Hematopoietic multipotent progenitor cell treated with erythropoietin and hydrocortisone succinate and interleukin-3 and kit ligand, for 6 days (in vitro differentiated cells): ENCODE measurements around the gene SEZ6L.

Experiments used
- DNase-seq: peaks from one replicate; pipeline ENCODE4 v3.0.0-alpha.2; 2015

The SEZ6L gene

DNA sequence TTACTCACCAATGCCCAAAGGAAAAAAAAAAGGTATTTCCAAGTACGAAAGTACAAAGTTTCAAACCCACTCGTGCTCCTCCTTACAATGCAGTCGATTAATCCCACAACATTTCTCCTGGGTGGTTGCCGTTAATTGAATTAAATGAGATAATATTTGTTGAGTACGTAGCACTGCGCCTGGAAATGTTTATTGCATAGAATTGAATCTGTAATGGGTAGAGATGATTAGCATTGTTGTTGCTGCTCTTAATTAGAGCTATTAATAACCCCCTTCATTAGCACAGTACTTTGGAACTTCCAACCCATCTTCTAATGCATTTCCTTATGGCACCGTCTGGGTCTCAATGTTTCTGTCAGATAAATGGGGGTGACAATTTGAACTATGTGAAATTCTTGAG, 77.3 kb downstream of the SEZ6L start:
- no peak for DNase-seq

DNA sequence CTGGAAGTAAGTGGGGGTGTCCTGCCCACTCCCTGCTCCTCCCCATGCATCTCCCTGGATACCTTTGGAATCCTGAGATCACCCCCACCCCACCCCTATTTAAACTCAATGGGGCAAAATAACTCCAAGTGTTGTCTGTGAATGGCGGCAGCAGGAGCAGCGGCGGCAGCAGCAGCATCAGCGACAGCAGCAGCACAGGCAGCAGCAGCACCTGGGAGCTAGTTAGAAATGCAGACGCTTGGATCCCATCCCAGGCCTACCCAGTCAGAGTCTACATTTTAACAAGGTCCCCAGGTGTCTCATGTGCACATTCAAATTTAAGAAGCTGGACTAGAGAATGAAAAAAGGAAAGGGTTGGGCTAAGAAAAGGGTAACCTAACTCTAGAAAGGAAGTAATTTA, 82.6 kb downstream of the SEZ6L start:
- DNase-seq: no peak

DNA sequence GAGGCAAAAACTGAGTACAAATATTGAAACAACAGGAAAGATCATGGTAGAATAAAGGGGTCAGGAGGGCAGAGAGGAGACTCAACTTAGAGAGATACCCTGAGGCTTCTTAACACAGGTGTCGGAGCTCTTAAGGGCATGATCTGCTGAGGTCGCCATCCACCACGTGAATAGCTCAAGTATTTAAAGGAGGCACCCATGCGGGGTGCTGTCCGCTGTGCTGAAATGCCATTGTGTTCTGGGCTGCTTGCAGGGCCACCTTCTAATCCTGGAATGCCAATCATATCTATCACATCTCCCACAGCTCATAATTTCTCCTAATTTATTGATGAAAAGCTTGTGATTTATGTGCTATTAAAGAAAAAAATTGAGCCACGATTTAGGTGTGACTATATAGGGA, 90.2 kb downstream of the SEZ6L start:
- DNase-seq: peak; percentile 53

DNA sequence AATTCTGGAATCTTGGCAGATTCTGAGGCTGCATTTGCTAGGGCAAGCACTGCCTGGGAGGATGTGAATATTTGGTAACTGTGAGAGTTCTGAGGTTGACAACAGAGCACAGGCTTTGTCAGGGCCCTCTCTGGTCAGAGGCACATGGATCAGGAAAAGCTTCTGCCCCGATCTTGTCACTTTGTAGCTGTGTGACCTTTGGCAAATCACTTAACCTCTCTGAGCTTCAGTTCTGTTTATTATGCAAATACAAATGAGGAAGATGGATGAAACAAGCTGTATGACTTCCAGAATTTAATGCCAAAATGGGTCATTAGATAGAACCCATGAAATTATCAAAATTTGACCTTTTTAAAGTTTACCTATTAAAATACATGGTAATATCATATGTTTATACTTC, 94.9 kb downstream of the SEZ6L start:
- DNase-seq: no peak

DNA sequence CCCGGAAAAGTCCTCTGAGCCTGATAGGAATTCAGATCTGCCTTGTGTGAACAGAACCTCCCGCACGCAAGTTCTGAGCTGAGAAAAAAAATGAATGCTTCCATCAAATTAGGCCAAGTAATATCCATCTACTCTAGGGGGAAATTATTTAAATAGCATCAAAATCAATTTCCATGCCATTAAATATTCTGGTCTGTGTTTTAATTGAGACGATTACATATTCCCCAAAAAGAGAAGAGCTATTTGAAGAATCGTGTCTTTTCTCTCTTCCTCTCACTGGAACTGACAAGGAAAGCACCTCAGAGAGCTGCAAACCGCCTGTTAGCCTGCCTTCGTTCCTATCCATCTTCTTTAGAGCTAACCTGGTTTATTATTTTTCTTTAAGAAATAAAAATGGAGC, 96.0 kb downstream of the SEZ6L start:
- no peak for DNase-seq

DNA sequence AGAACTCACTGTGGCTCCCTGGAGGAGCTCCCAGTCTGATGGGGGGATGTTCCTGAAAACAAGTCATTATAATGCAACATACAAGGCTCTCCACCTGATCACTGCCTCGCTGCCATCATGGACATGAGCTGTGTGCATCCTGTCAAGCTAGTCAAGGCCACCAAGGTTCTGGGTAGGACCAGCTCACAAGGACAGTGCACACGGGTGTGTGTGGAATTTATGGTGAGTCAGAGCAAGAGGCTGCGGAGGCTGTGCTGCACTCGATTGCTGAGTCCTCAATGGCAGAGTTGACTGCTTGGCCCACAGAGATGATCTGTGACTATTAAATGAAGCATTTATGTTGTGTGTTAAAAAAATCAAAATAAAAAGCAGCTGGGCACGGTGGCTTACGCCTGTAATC, 96.6 kb downstream of the SEZ6L start:
- no peak for DNase-seq

DNA sequence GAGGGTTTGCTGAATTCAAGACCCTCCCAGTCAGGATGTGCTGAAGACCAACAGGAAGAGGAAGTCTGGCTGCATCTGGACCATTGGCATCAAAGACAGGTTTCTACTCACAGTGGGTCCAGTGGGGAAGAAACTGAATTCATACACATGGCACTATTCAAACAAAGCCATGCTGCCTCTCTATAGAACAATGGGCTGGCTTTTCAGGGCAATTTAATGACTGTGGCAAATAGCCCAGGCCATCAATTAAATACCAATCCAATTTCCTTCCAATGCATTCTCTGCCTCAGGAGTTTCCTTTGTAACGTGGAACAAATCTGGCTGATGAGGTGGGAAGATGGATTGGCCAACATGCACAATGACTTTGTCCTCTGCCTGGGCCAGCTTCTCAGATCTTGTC, 98.6 kb downstream of the SEZ6L start:
- no peak for DNase-seq

DNA sequence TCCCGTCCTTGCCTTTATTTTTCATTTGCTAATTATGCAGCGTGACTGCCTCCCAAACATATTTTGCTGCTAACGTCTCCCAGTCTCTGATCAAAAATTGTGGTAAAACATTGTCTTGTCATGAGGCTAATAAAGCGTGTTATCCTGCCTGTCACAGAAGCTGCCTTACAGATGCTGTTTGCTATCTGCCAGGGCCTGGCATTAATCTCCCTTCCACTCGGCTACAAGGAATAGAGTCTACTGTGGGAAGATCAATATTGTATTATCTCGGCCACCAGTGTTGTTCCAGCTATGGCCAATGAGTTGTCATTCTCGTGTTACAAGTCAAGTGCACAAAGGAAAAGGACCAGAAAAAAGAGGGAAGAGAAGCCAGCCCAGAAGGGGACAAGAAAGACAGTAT, 100.3 kb downstream of the SEZ6L start:
- no peak for DNase-seq

DNA sequence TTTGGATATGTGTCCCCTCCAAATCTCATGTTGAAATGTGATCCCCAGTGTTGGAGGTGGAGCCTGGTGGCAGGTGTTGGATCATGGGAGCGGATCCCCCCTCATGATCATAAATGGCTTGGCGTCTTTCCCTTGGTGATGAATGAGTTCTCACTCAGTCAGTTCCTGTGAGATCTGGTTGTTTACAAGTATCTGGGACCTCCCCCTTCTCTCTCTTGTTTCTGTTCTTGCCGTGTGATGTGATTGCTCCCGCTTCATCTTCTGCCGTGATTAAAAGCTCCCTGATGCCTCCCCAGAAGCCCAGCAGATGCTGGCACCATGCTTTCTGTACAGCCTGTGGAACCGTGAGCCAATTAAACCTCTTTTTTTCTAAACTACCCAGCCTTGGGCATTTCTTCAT, 102.2 kb downstream of the SEZ6L start:
- DNase-seq: no peak

DNA sequence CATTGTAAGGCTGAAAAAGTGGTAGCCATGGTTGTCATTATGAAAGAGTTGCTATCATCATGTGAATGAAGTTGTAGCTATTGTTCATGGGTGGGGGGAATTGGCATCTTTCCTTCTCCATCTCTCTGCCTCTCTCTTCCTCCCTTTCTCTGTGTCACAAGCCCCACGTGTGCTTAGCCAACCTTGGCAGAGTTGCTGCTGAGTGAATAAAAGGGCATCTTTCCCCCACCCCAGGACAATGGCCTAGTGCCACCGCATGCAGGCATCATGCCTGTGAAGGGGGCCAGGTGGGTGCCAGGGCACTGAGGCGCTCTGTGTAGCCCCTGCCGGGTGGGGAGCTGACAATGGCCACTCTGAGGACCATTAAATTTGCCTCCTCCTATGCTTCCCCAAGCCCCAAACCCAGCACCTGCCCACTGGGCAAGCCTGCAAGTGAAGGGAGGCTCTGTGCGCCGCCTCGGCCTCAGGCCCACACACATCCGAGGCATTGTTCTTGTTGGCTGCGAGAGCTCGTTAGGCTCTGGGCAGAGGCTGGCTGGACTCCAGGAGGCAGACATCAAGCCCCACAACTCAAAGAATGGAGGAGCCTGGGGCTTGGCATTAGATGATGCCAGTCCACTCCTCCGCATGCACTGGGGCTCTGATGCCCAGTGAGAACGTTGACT, 103.9 kb downstream of the SEZ6L start:
- DNase-seq: no peak

DNA sequence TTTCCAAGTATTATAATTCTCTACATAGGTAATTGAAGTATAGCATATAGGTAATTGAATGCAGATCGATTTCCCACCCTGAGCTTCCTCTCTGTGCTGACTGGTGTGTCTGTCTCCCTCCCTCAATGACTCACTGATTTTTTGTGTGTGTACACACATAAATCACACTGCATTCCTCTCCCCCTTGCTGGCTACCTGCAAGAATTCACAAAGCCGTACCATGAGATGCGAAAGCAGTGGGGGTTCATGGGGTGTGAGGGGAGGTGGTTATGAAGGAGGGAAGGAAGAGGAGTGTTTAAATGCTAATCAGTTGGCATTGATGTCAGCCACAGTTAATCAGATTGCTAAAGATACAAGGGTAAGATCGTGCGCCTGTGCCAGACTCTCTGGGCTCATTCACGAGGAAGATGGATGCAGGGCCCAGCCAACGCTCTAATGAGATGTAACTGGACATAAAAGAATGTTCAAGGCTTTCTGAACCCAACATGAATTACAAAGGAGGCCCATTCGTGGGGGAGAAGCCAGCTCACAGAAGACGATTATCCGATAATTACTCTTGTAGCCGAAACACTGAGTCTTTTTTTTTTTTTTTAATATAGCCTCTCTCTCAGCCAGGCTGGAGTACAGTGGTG, 107.4 kb downstream of the SEZ6L start:
- DNase-seq: no peak

DNA sequence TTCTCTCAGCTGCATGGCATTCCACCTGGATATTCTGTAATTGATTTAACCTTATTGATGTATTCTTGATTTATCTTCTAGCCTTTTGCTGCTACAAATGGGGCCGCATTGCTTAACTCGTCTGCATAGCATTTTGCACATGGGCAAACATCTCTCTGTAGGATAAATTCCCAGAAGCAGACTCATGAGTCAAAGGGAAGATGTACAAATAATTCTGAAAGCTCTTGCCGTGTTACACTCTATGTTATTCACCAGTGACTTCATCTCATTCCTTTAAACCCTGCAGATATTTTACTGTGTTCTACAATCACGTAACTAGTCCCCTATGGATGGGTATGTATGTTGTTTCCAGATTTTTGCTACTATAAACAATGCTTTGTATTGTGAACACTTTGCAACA, 112.7 kb downstream of the SEZ6L start:
- DNase-seq: no peak

DNA sequence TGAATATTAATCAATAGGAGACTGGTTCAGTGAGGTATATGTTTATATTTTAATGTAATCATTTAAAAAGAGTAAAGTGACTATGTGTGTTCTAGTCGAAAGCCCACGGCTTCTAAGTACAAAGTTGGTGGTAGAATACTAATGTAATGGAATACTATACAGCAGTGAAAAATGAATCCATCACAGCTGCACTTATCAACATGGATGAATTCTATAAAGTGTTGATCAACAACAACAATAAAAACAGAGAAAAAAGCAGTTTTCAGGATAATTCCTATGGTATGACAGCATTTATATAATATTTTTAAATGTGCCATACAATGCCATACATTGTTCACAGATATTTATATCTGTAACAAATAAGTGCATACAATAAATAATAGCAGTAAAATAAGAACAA, 114.1 kb downstream of the SEZ6L start:
- DNase-seq: no peak

DNA sequence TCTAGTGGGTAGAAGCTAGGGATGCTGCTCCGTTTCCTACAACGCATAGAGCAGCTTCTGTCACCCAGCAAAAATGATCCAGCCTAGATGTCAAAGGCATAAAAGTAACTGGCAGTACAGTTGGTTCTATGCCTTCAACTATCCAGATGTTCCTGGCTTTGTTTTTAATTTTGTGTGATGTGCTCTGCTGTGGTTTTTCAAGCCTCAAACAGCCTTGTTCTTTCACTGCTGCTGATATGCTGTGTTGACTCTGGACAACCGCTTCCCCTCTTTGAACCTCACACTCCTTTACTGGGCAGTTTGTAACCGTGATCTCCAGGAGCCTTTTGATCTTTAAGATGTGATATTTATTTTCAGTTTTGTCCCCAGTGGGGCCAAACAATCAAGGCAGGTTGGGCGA, 116.4 kb downstream of the SEZ6L start:
- DNase-seq: no peak

DNA sequence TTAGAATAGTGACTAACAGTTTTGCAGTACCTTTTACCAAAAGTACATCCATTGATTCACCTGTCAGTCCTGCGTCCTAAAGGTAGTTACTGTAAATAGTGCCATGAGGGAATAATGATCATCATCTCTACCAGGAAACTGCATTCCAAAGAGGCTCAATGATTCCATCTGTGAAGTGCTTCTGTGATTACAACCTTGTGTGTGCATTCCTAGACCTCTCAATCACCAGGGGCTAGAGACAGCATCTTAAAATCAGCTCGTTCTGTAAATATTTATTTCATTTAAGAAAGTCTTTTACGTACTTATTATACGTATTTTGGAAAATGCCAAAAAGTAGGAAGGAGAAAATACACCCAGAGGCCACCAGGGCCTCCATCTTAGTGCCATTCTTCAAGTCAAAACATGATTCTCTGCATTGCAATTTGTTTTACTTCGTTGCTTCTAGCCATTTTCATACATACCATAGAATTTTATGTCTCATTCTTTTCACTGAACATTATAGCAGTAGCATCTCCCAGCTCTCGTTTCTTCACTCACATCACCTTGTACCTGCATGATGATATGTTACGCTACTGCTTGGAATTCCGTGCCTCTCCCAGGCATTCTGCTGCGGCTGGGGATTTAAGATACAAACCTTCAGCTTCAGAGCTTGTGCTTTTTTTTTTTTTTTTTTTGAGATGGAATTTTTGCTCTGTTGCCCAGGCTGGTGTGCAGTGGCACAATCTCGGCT, 117.0 kb downstream of the SEZ6L start:
- no peak for DNase-seq

DNA sequence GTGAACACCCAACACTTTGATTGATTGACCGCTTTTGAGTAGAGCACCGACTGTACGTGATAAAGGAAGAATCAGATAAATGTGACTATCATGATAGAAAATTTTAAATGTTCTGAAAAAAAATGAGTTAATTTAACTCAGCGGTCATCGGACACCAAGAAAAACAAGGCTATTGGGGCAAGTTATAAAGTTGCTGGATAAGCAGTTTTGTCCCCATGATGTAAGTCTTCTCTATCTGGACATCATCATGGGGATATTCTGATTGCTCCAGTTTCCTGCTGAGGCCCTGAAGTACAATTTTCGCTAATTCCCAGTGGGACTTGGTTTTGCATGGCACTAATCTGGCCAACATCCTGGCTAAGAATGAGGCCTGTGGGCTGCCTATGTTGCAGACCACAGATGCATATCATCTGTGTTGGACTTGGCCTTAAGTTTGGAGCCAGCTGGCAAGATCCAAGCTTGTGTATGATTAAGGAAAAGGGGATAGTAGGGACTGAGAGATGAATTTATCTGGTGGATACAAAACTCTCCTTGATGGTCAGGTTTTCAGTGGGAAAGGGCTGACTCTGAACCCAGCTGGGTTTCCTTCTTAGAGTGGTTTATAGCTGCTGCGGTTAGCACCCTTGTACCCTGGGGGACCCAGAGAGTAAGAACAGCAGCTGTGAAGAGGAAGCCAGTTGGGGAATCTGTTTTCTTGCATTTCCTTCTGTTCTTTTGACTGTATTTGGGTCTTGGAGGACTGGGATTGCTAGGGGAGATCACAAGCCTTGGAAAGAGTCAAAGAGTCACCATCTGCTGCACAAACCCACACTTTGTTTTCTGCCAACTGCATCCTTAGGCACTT, 118.3 kb downstream of the SEZ6L start:
- no peak for DNase-seq

DNA sequence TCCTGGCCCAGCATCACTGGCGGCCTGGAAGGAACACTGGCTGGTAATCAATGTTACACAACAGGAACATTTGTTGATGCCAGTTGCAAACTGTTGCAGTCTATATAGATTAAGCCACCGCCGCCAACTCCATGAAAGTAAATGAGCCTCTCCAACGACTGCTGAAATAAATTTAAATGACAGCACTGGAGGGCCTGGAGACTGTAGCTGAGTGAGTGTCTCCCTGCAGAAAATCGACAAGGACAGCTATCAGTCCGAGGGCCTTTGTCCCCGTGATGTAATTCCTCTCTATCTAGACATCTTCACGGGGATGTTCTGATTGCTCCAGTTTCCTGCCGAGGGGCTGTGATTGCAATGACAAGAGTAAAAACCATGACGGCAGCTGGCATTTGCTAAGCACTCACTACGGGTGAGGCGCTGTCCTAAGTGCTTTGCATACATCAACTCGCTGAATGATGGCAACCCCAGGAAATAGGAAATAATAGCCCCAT, 120.4 kb downstream of the SEZ6L start:
- DNase-seq: no peak

DNA sequence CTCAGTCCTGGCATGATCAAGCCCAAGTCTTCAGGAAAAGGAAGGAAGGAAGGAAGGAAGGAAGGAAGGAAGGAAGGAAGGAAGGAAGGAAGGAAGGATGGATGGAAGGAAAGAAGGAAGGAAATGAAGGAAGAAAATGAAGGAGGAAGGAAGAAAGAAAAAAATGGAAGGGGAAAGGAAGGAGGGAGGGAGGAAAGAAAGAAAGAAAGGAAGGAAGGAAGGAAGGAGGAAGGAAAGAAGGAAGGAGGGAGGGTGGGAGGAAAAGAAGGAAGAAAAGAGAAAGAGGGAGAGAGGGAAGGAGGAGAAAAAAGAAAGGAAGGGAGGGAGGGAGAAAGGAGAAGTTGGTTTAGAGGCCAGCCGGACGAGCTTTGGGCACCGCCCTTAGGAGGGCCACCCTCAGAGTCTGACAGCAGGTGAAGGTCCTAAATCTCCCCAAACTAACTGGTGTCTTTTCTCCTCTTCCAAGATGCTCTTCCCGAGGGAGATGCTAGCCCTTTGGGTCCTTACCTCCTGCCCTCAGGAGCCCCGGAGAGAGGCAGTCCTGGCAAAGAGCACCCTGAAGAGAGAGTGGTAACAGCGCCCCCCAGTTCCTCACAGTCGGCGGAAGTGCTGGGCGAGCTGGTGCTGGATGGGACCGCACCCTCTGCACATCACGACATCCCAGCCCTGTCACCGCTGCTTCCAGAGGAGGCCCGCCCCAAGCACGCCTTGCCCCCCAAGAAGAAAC, 122.8 kb downstream of the SEZ6L start:
- no peak for DNase-seq

DNA sequence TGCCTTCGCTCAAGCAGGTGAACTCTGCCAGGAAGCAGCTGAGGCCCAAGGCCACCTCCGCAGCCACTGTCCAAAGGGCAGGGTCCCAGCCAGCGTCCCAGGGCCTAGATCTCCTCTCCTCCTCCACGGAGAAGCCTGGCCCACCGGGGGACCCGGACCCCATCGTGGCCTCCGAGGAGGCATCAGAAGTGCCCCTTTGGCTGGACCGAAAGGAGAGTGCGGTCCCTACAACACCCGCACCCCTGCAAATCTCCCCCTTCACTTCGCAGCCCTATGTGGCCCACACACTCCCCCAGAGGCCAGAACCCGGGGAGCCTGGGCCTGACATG, 123.4 kb downstream of the SEZ6L start:
- no peak for DNase-seq

DNA sequence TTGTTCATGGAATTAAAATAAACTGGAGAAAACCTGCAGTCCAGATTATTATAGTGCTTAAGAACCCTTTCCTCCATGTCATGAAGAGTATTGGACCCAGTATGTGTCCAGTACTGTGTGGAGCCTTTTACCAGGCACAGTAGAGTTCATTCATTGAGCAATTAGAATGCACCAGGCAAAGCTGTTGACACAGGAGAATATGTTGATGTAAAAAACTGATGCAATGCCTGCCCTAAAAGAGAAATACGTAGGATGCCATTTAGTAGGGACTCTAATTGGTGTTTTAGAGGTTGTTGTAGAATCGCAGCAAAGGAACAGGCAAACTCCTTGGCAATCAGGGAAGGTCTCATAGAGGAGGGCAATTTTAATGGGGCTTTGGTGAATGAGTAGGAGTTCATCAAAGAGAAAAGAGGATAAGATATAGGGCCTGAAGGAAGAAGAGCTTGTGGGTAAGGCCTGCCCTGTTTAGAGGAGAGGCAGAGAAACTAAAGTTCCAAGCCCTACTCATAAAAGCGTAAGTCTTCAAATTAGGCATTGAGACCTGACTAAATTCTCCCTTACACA, 126.4 kb downstream of the SEZ6L start:
- DNase-seq: no peak

DNA sequence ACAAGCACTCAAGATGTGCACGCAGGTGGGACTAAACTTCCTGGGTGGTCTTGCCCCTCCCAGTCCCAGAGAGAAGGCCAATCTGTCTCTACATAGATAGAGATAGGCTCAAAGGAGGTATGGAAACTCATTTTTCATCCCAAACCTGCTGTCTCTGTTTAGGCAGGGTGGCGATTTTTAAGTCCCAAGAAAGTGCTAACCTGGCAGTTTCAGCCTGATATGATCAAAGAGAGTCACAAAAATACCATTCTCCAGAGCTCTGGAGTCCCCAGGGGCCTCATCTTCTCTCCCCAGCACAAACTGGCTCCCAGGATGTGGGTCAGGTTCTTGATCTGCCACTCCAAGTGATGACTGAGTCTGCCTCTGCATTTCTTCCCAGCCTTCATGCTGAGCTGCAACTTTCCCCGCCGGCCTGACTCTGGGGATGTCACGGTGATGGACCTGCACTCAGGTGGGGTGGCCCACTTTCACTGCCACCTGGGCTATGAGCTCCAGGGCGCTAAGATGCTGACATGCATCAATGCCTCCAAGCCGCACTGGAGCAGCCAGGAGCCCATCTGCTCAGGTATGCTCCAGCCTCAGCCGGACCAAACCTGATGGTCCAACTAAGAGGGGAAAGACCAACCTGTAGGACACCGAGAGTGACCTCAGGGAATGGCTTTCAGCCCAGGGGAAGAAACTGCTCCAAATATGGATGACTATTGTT, 129.5 kb downstream of the SEZ6L start:
- DNase-seq: no peak

DNA sequence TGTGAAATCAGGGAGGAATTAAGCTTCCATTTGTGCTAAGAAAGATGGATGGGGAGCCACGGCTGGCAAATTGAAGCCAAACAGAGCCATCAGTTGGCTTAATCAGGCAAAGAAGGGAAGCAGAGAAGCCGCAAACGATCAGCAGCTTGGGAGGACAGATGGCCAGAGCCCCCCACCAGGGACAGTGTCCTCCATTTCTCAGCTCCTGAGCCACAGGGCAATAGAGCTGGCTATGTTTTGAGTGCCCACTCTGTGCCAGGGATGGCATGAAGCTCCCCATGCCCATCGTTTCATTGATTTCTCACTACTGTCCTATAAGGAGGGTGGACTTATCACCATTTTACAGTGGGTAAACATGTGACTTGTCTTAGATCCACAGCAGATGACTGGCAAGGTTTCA, 133.5 kb downstream of the SEZ6L start:
- no peak for DNase-seq
